ENCODE data around the gene HCN1.
"Not testable (repeated sequence)": the region's sequence is repeated elsewhere in the genome, so short reads cannot be mapped to it uniquely, and the experiment has no call there.

DNA sequence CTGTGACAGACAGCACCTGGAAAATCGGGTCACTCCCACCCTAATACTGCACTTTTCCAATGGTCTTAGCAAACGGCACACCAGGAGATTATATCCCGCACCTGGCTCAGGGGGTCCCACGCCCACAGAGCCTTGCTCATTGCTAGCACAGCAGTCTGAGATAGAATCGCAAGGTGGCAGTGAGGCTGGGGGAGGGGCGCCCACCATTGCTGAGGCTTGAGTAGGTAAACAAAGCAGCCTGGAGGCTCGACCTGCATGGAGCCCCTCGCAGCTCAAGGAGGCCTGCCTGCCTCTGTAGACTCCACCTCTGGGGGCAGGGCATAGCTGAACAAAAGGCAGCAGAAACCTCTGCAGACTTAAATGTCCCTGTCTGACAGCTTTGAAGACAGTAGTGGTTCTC is 383.6 kb downstream of the HCN1 start:
- TF ChIP-seq, protein P1, sequence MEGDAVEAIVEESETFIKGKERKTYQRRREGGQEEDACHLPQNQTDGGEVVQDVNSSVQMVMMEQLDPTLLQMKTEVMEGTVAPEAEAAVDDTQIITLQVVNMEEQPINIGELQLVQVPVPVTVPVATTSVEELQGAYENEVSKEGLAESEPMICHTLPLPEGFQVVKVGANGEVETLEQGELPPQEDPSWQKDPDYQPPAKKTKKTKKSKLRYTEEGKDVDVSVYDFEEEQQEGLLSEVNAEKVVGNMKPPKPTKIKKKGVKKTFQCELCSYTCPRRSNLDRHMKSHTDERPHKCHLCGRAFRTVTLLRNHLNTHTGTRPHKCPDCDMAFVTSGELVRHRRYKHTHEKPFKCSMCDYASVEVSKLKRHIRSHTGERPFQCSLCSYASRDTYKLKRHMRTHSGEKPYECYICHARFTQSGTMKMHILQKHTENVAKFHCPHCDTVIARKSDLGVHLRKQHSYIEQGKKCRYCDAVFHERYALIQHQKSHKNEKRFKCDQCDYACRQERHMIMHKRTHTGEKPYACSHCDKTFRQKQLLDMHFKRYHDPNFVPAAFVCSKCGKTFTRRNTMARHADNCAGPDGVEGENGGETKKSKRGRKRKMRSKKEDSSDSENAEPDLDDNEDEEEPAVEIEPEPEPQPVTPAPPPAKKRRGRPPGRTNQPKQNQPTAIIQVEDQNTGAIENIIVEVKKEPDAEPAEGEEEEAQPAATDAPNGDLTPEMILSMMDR (IDR thresholded peaks at IDR 0.05; ENCODE audit: low read depth, low read length, poor library complexity, severe bottlenecking), result not testable (repeated sequence)
- TF ChIP-seq EZH2phosphoT487 (IDR thresholded peaks at IDR 0.05; ENCODE audit: borderline replicate concordance, low read length), result not testable (repeated sequence)
